ENCODE results near the gene SMYD2.

DNA sequence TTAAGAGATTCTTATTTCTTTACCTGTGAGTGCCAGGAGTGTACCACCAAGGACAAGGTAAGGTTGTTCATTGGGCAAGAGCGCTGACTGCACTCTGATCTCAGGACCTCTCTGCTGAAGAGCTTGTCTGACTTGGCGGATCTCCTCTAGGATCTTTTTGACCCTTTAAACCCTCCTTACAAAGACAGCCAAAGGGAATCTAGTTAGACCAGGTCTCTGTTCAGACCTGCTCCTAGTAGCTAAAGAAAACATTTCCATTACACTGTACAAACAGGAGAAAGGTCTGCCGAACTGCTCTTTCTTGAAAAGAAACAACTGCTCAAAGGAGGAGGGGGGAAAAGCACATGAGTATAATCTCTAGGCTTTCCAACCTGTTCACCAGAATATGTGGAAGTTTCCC, 49.3 kb downstream of the SMYD2 start:
- no peak for TF ChIP-seq FOXJ3 (CRISPR knock-in tag; IDR thresholded peaks at IDR 0.05; ENCODE audit: borderline replicate concordance)
- no peak for TF ChIP-seq ZNF416 (CRISPR knock-in tag; IDR thresholded peaks at IDR 0.05)
- no peak for TF ChIP-seq NFE2L1 (CRISPR knock-in tag; IDR thresholded peaks at IDR 0.05)
- TF ChIP-seq, protein P1, sequence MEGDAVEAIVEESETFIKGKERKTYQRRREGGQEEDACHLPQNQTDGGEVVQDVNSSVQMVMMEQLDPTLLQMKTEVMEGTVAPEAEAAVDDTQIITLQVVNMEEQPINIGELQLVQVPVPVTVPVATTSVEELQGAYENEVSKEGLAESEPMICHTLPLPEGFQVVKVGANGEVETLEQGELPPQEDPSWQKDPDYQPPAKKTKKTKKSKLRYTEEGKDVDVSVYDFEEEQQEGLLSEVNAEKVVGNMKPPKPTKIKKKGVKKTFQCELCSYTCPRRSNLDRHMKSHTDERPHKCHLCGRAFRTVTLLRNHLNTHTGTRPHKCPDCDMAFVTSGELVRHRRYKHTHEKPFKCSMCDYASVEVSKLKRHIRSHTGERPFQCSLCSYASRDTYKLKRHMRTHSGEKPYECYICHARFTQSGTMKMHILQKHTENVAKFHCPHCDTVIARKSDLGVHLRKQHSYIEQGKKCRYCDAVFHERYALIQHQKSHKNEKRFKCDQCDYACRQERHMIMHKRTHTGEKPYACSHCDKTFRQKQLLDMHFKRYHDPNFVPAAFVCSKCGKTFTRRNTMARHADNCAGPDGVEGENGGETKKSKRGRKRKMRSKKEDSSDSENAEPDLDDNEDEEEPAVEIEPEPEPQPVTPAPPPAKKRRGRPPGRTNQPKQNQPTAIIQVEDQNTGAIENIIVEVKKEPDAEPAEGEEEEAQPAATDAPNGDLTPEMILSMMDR (IDR thresholded peaks at IDR 0.05) = no peak
- no peak for TF ChIP-seq SMAD3 (CRISPR knock-in tag; IDR thresholded peaks at IDR 0.05; ENCODE audit: borderline replicate concordance)
- TF ChIP-seq CREB1 (CRISPR knock-in tag; IDR thresholded peaks at IDR 0.05) = no peak
- TF ChIP-seq ZNF317 (CRISPR knock-in tag; IDR thresholded peaks at IDR 0.05; ENCODE audit: borderline replicate concordance, low read depth) = no peak
